K562 (cell line): Measurements from ENCODE around the gene KMT2E. TPM values are rescaled to one million over a fixed set of nuclear protein-coding genes. Genes with fewer than 3 reads are reported as not detected.

Experiments used
- ARNT ChIP-seq, 2 experiments: fragments of 450-650 bp; IDR thresholded peaks; 2 replicates each; pipeline ENCODE4 v1.6.1; 2016; ENCODE audit warnings: mild to moderate bottlenecking in 1 of 2
- CHD7 ChIP-seq: fragments of 200-600 bp; sonication (generic); IDR thresholded peaks from one replicate; pipeline ENCODE4 v1.6.1; 2012; ENCODE audit warnings: mild to moderate bottlenecking, low read depth, low read length, inconsistent platforms
- PTBP1 ChIP-seq: fragments of 200-400 bp; formaldehyde crosslinking; IDR thresholded peaks from 2 replicates; pipeline ENCODE4 v1.6.1; 2017; ENCODE audit warnings: low read depth, low read length
- SLC30A9 ChIP-seq: fragments of 250-450 bp; sonication (Bioruptor Pico); IDR thresholded peaks from 2 replicates; pipeline ENCODE4 v1.8.0; 2022; ENCODE audit warnings: mild to moderate bottlenecking, moderate library complexity
- TCFL5 ChIP-seq: fragments of 250-450 bp; sonication (Bioruptor Pico); conservative IDR thresholded peaks from 2 replicates; pipeline ENCODE4 v1.6.1; 2021; ENCODE audit warnings: mild to moderate bottlenecking, moderate library complexity, matching md5 sums
- ZNF644 ChIP-seq: fragments of 200-800 bp; sonication (Bioruptor generic); IDR thresholded peaks from 2 replicates; pipeline ENCODE4 v1.6.1; 2016; ENCODE audit warnings: low read depth, missing genetic modification characterization, missing compliant biosample characterization
- ZNF740 ChIP-seq, 3 experiments: fragments of 200-800 bp in 1 of 3; sonication (Bioruptor generic) in 1 of 3; sonication (generic) in 1 of 3; formaldehyde crosslinking in 1 of 3; IDR thresholded peaks; 2 replicates each; pipeline versions ENCODE4 v1.6.1 to v1.8.0; 2016 to 2022; ENCODE audit warnings: mild to moderate bottlenecking in 2 of 3, missing compliant biosample characterization in 2 of 3, missing genetic modification characterization in 2 of 3, missing genetic modification reagents in 1 of 3
- polyA plus RNA-seq, 8 experiments: library from polyadenylated mRNA; depleted of rRNA in 4 of 8; stranded (reverse) in 5 of 8; unstranded in 3 of 8; fragments of >200 nt; fragmentation: Nextera tagmentation in 2 of 8; fragmentation: Illumina TruSeq in 1 of 8; extraction: Ambion mirVana in 2 of 8; extraction: Trizol in 1 of 8; gene quantifications; 2 replicates each; pipeline versions ENCODE4 v1.2.1 to v1.2.3, GENCODE V29; 2011 to 2014; ENCODE audit warnings: inconsistent platforms in 1 of 8, missing spikeins in 1 of 8
- total RNA-seq, 7 experiments: library from RNA; depleted of rRNA in 6 of 7; stranded (reverse); fragments of >200 nt in 6 of 7; fragmentation: Illumina TruSeq in 2 of 7; extraction: Trizol in 2 of 7; gene quantifications; 2 replicates each; pipeline versions ENCODE4 v1.2.1 to v1.2.3, GENCODE V29; 2011 to 2021; ENCODE audit warnings: low replicate concordance in 1 of 7

Gene KMT2E
- total and polyA plus RNA-seq, 9 of the 15 experiments (the other 6 are each of a cell fraction or from before 2014, with no cell fraction given) = 8.9 to 55.3 (median 38.1) TPM

- no peak for TF ChIP-seq CHD7
- no peak for TF ChIP-seq PTBP1
- no peak for TF ChIP-seq ZNF740 (CRISPR knock-in tag; IDR thresholded peaks at IDR 0.05)
- TF ChIP-seq ZNF740 (tag; IDR thresholded peaks at IDR 0.05) = no peak
- TF ChIP-seq ARNT (IDR thresholded peaks at IDR 0.05) = peak in 1 of 2 experiments; percentile 18; a peak in 1 of 4 replicates
- TF ChIP-seq TCFL5 (CRISPR knock-in tag) = no peak
- TF ChIP-seq SLC30A9 (CRISPR knock-in tag) = no peak
- 0 out of 2 replicates have a peak, but pooled peaks have one; percentile 14 for TF ChIP-seq ZNF644 (tag)
These were observed 1.5 kb downstream of the KMT2E start (continued) for GRCh38 chr7:105015390-105015965.
